ENCODE results near the gene ATF7.

- TF ChIP-seq, protein P1, sequence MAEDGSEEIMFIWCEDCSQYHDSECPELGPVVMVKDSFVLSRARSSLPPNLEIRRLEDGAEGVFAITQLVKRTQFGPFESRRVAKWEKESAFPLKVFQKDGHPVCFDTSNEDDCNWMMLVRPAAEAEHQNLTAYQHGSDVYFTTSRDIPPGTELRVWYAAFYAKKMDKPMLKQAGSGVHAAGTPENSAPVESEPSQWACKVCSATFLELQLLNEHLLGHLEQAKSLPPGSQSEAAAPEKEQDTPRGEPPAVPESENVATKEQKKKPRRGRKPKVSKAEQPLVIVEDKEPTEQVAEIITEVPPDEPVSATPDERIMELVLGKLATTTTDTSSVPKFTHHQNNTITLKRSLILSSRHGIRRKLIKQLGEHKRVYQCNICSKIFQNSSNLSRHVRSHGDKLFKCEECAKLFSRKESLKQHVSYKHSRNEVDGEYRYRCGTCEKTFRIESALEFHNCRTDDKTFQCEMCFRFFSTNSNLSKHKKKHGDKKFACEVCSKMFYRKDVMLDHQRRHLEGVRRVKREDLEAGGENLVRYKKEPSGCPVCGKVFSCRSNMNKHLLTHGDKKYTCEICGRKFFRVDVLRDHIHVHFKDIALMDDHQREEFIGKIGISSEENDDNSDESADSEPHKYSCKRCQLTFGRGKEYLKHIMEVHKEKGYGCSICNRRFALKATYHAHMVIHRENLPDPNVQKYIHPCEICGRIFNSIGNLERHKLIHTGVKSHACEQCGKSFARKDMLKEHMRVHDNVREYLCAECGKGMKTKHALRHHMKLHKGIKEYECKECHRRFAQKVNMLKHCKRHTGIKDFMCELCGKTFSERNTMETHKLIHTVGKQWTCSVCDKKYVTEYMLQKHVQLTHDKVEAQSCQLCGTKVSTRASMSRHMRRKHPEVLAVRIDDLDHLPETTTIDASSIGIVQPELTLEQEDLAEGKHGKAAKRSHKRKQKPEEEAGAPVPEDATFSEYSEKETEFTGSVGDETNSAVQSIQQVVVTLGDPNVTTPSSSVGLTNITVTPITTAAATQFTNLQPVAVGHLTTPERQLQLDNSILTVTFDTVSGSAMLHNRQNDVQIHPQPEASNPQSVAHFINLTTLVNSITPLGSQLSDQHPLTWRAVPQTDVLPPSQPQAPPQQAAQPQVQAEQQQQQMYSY (CRISPR knock-in tag; IDR thresholded peaks at IDR 0.05) = no peak
- TF ChIP-seq MAFG (CRISPR knock-in tag; IDR thresholded peaks at IDR 0.05) = no peak
- TF ChIP-seq, protein P2, sequence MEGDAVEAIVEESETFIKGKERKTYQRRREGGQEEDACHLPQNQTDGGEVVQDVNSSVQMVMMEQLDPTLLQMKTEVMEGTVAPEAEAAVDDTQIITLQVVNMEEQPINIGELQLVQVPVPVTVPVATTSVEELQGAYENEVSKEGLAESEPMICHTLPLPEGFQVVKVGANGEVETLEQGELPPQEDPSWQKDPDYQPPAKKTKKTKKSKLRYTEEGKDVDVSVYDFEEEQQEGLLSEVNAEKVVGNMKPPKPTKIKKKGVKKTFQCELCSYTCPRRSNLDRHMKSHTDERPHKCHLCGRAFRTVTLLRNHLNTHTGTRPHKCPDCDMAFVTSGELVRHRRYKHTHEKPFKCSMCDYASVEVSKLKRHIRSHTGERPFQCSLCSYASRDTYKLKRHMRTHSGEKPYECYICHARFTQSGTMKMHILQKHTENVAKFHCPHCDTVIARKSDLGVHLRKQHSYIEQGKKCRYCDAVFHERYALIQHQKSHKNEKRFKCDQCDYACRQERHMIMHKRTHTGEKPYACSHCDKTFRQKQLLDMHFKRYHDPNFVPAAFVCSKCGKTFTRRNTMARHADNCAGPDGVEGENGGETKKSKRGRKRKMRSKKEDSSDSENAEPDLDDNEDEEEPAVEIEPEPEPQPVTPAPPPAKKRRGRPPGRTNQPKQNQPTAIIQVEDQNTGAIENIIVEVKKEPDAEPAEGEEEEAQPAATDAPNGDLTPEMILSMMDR (CRISPR knock-in tag; IDR thresholded peaks at IDR 0.05) = no peak
- no peak for TF ChIP-seq POLR2A (IDR thresholded peaks at IDR 0.05; ENCODE audit: insufficient read depth in 1 of 2, low read depth in 2 of 2, low read length in 2 of 2)
- TF ChIP-seq RFX5 (IDR thresholded peaks at IDR 0.05; ENCODE audit: low read depth, low read length) = no peak
- TF ChIP-seq MED13 (CRISPR knock-in tag; IDR thresholded peaks at IDR 0.05) = no peak
- TF ChIP-seq NFKB2 (CRISPR knock-in tag; IDR thresholded peaks at IDR 0.05; ENCODE audit: borderline replicate concordance) = no peak
- TF ChIP-seq EHMT2 (IDR thresholded peaks at IDR 0.05; ENCODE audit: borderline replicate concordance, low read depth, low read length) = no peak
These were observed 101.7 kb downstream of the ATF7 start for GRCh38 chr12:53524476-53524875.

Measured in HepG2 (cell line).